ENCODE measurements around the gene MARCHF2.
"Not testable (repeated sequence)": the region's sequence is repeated elsewhere in the genome, so short reads cannot be mapped to it uniquely, and the experiment has no call there.

GRCh38 chr19:8386419-8386818 lies 26.7 kb upstream of the MARCHF2 start:
- not testable (repeated sequence) for TF ChIP-seq SMARCE1 (IDR thresholded peaks at IDR 0.05); ZBTB49 (CRISPR knock-in tag; IDR thresholded peaks at IDR 0.05; ENCODE audit: borderline replicate concordance); PHF8 (IDR thresholded peaks at IDR 0.05; ENCODE audit: borderline replicate concordance, low read length); ZNF644 (tag; IDR thresholded peaks at IDR 0.05; ENCODE audit: low read depth); ZNF140 (CRISPR knock-in tag; IDR thresholded peaks at IDR 0.05); EZH2 (IDR thresholded peaks at IDR 0.05; ENCODE audit: borderline replicate concordance, low read depth, low read length); CTCF (IDR thresholded peaks at IDR 0.05 in 2 of 3, conservative IDR thresholded peaks at IDR 0.05 in 1 of 3; ENCODE audit: insufficient read depth in 2 of 3, low read depth in 1 of 3, low read length in 3 of 3); SP1 (CRISPR knock-in tag; IDR thresholded peaks at IDR 0.05)
